Measurements from ENCODE around the gene PRDX4.
"Not testable (repeated sequence)": the region's sequence is repeated elsewhere in the genome, so short reads cannot be mapped to it uniquely, and the experiment has no call there.

PRDX4 gene

GRCh38 chrX:23656684-23657083 lies 10.6 kb upstream of the PRDX4 start:
- Histone ChIP-seq H3K9ac (ENCODE audit: low read length) (no peak overlapping the region), H3K9me3 (ENCODE audit: control insufficient read depth, low read length) (no peaks in the 10 kb centered on the region), H3K36me3 (ENCODE audit: control insufficient read depth, insufficient read depth, low read length, severe bottlenecking) (no peaks in the 10 kb centered on the region), H3K4me3 (ENCODE audit: low read length) (no peak overlapping the region), H3K4me1 (ENCODE audit: control insufficient read depth, insufficient read depth, low read length) (no peaks in the 10 kb centered on the region), H3K27me3 (replicated peaks; ENCODE audit: control insufficient read depth, insufficient read depth, low read length) (peaks cover 12% of the 10 kb centered on the region)
- DNase-seq (ENCODE audit: low read depth) = peak; percentile 12

GRCh38 chrX:23659339-23659738 lies 8.0 kb upstream of the PRDX4 start:
- H3K4me1 ChIP-seq (ENCODE audit: control insufficient read depth, insufficient read depth, low read length) = peaks cover 5% of the 10 kb centered on the region
- H3K27me3 ChIP-seq (replicated peaks; ENCODE audit: control insufficient read depth, insufficient read depth, low read length) = no peaks in the 10 kb centered on the region
- H3K9ac ChIP-seq (ENCODE audit: low read length) = no peak overlapping the region
- H3K9me3 ChIP-seq (ENCODE audit: control insufficient read depth, low read length) = no peaks in the 10 kb centered on the region
- no peak overlapping the region for H3K4me3 ChIP-seq (ENCODE audit: low read length)
- no peaks in the 10 kb centered on the region for H3K36me3 ChIP-seq (ENCODE audit: control insufficient read depth, insufficient read depth, low read length, severe bottlenecking)
- no peak for DNase-seq (ENCODE audit: low read depth)

- not testable (repeated sequence) for DNase-seq (ENCODE audit: low read depth); H3K9ac ChIP-seq (ENCODE audit: low read length); H3K27me3 ChIP-seq (replicated peaks; ENCODE audit: control insufficient read depth, insufficient read depth, low read length); H3K36me3 ChIP-seq (ENCODE audit: control insufficient read depth, insufficient read depth, low read length, severe bottlenecking); H3K4me3 ChIP-seq (ENCODE audit: low read length); H3K9me3 ChIP-seq (ENCODE audit: control insufficient read depth, low read length); H3K4me1 ChIP-seq (ENCODE audit: control insufficient read depth, insufficient read depth, low read length)
Measured at GRCh38 chrX:23660083-23660765, 7.1 kb upstream of the PRDX4 start.

GRCh38 chrX:23660766-23661132 lies 6.5 kb upstream of the PRDX4 start:
- no peaks in the 10 kb centered on the region for H3K36me3 ChIP-seq (ENCODE audit: control insufficient read depth, insufficient read depth, low read length, severe bottlenecking)
- H3K4me3 ChIP-seq (ENCODE audit: low read length) = no peak overlapping the region
- no peaks in the 10 kb centered on the region for H3K9me3 ChIP-seq (ENCODE audit: control insufficient read depth, low read length)
- no peak for DNase-seq (ENCODE audit: low read depth)
- H3K4me1 ChIP-seq (ENCODE audit: control insufficient read depth, insufficient read depth, low read length) = peaks cover 5% of the 10 kb centered on the region
- no peak overlapping the region for H3K9ac ChIP-seq (ENCODE audit: low read length)
- no peaks in the 10 kb centered on the region for H3K27me3 ChIP-seq (replicated peaks; ENCODE audit: control insufficient read depth, insufficient read depth, low read length)

- no peak for DNase-seq (ENCODE audit: low read depth)
- no peak overlapping the region for H3K9ac ChIP-seq (ENCODE audit: low read length)
- H3K36me3 ChIP-seq (ENCODE audit: control insufficient read depth, insufficient read depth, low read length, severe bottlenecking) = no peaks in the 10 kb centered on the region
Measured at GRCh38 chrX:23661671-23662070, 5.6 kb upstream of the PRDX4 start.

GRCh38 chrX:23662187-23662586 lies 5.1 kb upstream of the PRDX4 start:
- no peak overlapping the region for H3K4me3 ChIP-seq (ENCODE audit: low read length)
- H3K9ac ChIP-seq (ENCODE audit: low read length) = no peak overlapping the region
- no peak for DNase-seq (ENCODE audit: low read depth)
- no peaks in the 10 kb centered on the region for H3K9me3 ChIP-seq (ENCODE audit: control insufficient read depth, low read length)
- no peaks in the 10 kb centered on the region for H3K36me3 ChIP-seq (ENCODE audit: control insufficient read depth, insufficient read depth, low read length, severe bottlenecking)
- H3K27me3 ChIP-seq (replicated peaks; ENCODE audit: control insufficient read depth, insufficient read depth, low read length) = no peaks in the 10 kb centered on the region
- peaks cover 5% of the 10 kb centered on the region for H3K4me1 ChIP-seq (ENCODE audit: control insufficient read depth, insufficient read depth, low read length)

More at GRCh38 chrX:23661671-23662070, 5.6 kb upstream of the PRDX4 start:
- Histone ChIP-seq H3K27me3 (replicated peaks; ENCODE audit: control insufficient read depth, insufficient read depth, low read length) (no peaks in the 10 kb centered on the region), H3K4me3 (ENCODE audit: low read length) (no peak overlapping the region), H3K9me3 (ENCODE audit: control insufficient read depth, low read length) (no peaks in the 10 kb centered on the region), H3K4me1 (ENCODE audit: control insufficient read depth, insufficient read depth, low read length) (peaks cover 5% of the 10 kb centered on the region)

- no peak overlapping the region for H3K9ac ChIP-seq (ENCODE audit: low read length)
- H3K9me3 ChIP-seq (ENCODE audit: control insufficient read depth, low read length) = no peaks in the 10 kb centered on the region
- H3K36me3 ChIP-seq (ENCODE audit: control insufficient read depth, insufficient read depth, low read length, severe bottlenecking) = no peaks in the 10 kb centered on the region
- peaks cover 5% of the 10 kb centered on the region for H3K4me1 ChIP-seq (ENCODE audit: control insufficient read depth, insufficient read depth, low read length)
- peak; percentile 17 for DNase-seq (ENCODE audit: low read depth)
- no peak overlapping the region for H3K4me3 ChIP-seq (ENCODE audit: low read length)
- H3K27me3 ChIP-seq (replicated peaks; ENCODE audit: control insufficient read depth, insufficient read depth, low read length) = no peaks in the 10 kb centered on the region
Measured at GRCh38 chrX:23662853-23663252, 4.4 kb upstream of the PRDX4 start.

GRCh38 chrX:23664496-23664895 lies 2.8 kb upstream of the PRDX4 start:
- no peak overlapping the region for H3K4me3 ChIP-seq (ENCODE audit: low read length)
- no peaks in the 10 kb centered on the region for H3K27me3 ChIP-seq (replicated peaks; ENCODE audit: control insufficient read depth, insufficient read depth, low read length)
- DNase-seq (ENCODE audit: low read depth) = no peak
- H3K36me3 ChIP-seq (ENCODE audit: control insufficient read depth, insufficient read depth, low read length, severe bottlenecking) = no peaks in the 10 kb centered on the region
- H3K9me3 ChIP-seq (ENCODE audit: control insufficient read depth, low read length) = no peaks in the 10 kb centered on the region
- H3K9ac ChIP-seq (ENCODE audit: low read length) = no peak overlapping the region
- H3K4me1 ChIP-seq (ENCODE audit: control insufficient read depth, insufficient read depth, low read length) = peaks cover 5% of the 10 kb centered on the region

- no peaks in the 10 kb centered on the region for H3K36me3 ChIP-seq (ENCODE audit: control insufficient read depth, insufficient read depth, low read length, severe bottlenecking)
- no peak overlapping the region for H3K9ac ChIP-seq (ENCODE audit: low read length)
- no peaks in the 10 kb centered on the region for H3K27me3 ChIP-seq (replicated peaks; ENCODE audit: control insufficient read depth, insufficient read depth, low read length)
- H3K4me1 ChIP-seq (ENCODE audit: control insufficient read depth, insufficient read depth, low read length) = peaks cover 5% of the 10 kb centered on the region
- no peaks in the 10 kb centered on the region for H3K9me3 ChIP-seq (ENCODE audit: control insufficient read depth, low read length)
- no peak for DNase-seq (ENCODE audit: low read depth)
- no peak overlapping the region for H3K4me3 ChIP-seq (ENCODE audit: low read length)
Measured at GRCh38 chrX:23666282-23666681, 1.0 kb upstream of the PRDX4 start.

- peak; percentile 7 for DNase-seq (ENCODE audit: low read depth)
- H3K4me1 ChIP-seq (ENCODE audit: control insufficient read depth, insufficient read depth, low read length) = peaks cover 6% of the 10 kb centered on the region
- no peaks in the 10 kb centered on the region for H3K9me3 ChIP-seq (ENCODE audit: control insufficient read depth, low read length)
- H3K4me3 ChIP-seq (ENCODE audit: low read length) = peak overlapping the region; percentile 86
- peak overlapping the region; percentile 86 for H3K9ac ChIP-seq (ENCODE audit: low read length)
- H3K27me3 ChIP-seq (replicated peaks; ENCODE audit: control insufficient read depth, insufficient read depth, low read length) = no peaks in the 10 kb centered on the region
- no peaks in the 10 kb centered on the region for H3K36me3 ChIP-seq (ENCODE audit: control insufficient read depth, insufficient read depth, low read length, severe bottlenecking)
Measured at GRCh38 chrX:23668335-23668734, 1.0 kb downstream of the PRDX4 start.

GRCh38 chrX:23670528-23670927 lies 3.2 kb downstream of the PRDX4 start:
- Histone ChIP-seq H3K4me3 (ENCODE audit: low read length) (no peak overlapping the region), H3K9me3 (ENCODE audit: control insufficient read depth, low read length) (no peaks in the 10 kb centered on the region), H3K9ac (ENCODE audit: low read length) (no peak overlapping the region), H3K36me3 (ENCODE audit: control insufficient read depth, insufficient read depth, low read length, severe bottlenecking) (peaks cover 5% of the 10 kb centered on the region), H3K27me3 (replicated peaks; ENCODE audit: control insufficient read depth, insufficient read depth, low read length) (no peaks in the 10 kb centered on the region), H3K4me1 (ENCODE audit: control insufficient read depth, insufficient read depth, low read length) (peaks cover 6% of the 10 kb centered on the region)
- DNase-seq (ENCODE audit: low read depth) = no peak

GRCh38 chrX:23673108-23673507 lies 5.8 kb downstream of the PRDX4 start:
- Histone ChIP-seq H3K9me3 (ENCODE audit: control insufficient read depth, low read length) (no peaks in the 10 kb centered on the region), H3K9ac (ENCODE audit: low read length) (no peak overlapping the region), H3K27me3 (replicated peaks; ENCODE audit: control insufficient read depth, insufficient read depth, low read length) (no peaks in the 10 kb centered on the region), H3K4me1 (ENCODE audit: control insufficient read depth, insufficient read depth, low read length) (peaks cover 6% of the 10 kb centered on the region), H3K4me3 (ENCODE audit: low read length) (no peak overlapping the region), H3K36me3 (ENCODE audit: control insufficient read depth, insufficient read depth, low read length, severe bottlenecking) (peaks cover 14% of the 10 kb centered on the region)
- DNase-seq (ENCODE audit: low read depth) = no peak

All from adipocyte (in vitro differentiated cells).